Stimulated activated CD8-positive, alpha-beta memory T cell treated with anti-CD3 and anti-CD28 coated beads, Interleukin-7, amount 100 ng/mL, for 1 hour (primary cell): ENCODE results near the gene CIAO1.
"Not testable (repeated sequence)": the region's sequence is repeated elsewhere in the genome, so short reads cannot be mapped to it uniquely, and the experiment has no call there.

Experiments used
- DNase-seq, 2 donors: peaks; one replicate each; pipeline ENCODE4 v3.0.0-alpha.2; 2020; ENCODE audit warnings: low read depth in 2 of 2

The CIAO1 gene

DNA sequence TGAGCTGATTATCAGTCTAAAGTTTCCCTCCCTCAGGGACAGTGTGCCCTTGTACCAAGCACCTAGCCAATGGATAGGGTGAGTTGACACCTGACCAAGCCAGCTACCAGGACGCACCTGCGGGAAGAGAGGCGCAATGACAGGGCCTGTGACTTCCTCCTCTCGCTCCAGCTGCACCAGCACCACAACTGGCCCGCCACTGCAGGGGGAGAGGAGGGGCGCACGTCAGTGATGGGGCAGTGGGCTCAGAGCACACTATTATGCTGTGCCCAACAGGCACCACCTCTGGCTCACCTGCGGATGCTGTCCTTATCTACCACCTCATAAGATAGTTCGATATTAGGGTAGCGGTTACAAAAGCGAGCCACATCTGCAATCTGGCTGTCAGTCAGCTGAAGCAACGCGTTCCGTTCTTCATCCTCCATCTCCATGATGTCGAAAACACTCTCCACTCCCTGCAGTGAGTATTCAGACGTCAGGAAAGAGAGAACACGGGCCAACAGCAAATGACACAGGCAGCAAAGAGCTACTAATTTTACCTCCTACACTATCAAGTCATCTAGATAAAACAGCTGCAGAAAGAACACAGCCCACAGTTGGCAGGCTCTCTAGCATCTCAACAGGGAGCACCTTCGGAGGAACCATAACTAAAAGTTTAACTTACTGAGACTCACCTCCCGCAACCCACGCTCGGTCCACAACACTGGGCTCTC is 10.9 kb downstream of the CIAO1 start:
- DNase-seq = no peak

DNA sequence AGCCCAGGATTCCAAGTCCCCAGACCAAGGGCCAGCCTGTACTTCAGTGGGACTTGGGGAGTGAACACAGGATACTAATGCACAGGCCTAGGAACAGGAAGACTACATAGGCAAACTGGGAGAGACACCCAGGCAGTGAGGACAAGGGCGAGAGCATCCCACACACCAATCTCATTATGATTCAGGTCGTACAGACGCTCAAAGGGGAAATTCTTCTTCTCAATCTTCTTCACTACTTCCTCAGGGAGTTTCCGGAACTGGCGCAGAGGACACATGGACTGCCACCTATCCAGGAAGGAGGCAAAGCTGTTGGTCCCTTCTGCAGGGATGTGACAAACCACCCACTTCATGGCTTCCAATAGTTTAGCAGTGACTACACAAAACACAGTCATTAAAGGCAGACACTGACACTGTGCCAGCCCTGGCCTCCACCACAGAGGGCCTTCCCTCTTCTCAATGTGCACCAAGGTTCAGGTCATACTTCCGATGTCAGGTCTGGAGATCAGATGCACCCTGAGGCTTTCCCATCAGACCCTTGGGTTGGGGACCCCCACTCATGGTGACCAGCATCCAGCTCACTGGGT is 21.3 kb downstream of the CIAO1 start:
- DNase-seq = no peak

DNA sequence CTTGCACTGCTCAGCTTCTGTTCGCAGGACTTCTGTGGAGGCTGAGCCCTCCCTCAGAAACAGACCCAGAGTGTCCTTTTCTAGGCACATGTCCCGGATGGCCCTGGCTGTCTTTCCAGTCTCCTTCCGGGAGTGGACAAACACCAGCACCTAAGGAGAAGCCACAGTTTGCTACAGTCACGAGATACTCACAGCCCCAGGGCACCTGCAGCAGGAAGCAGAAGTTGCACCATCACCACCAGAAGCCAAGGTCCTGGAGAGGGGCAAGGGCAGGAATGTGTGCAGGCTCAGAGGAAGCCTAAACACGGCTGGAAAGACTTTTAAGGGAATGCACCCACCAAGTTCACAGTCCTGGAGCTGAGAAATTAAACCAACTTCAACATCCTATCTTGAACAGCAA is 25.7 kb downstream of the CIAO1 start:
- no peak for DNase-seq

DNA sequence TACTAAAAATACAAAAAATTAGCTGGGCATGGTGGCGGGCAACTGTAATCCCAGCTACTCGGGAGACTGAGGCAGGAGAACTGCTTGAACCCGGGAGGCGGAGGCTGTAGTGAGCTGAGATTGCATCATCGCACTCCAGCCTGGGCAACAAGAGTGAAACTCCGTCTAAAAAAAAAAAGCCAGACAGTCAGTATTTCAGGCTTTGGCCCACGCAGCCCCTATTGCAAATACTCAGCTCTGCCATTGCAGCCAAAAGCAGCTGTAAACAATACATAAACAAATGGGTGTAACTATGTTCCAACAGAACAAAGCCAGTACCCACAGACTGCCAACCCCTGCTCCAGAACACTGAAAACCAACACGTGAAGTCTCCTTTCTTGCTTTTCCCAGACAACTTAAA is 28.2 kb downstream of the CIAO1 start:
- DNase-seq = not testable (repeated sequence)

DNA sequence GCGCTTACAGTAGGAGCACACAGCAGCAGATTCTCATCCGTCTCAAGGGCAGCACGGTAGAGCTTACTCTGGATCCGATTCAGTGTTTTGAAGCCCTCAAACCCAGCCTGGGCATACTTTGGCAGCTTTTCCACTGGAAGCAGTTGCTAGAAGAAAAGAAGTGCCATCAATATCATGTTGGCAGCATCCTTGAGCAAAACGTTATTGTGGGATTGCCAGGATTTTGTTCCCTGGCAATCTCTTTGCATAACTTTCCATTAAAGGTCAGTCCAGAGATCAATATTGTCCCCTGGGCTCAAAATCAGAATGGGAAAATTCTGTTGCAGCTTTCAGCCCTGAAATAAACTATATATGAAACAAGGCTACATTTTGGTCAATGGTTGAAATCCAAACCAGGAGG is 30.9 kb downstream of the CIAO1 start:
- DNase-seq = no peak

DNA sequence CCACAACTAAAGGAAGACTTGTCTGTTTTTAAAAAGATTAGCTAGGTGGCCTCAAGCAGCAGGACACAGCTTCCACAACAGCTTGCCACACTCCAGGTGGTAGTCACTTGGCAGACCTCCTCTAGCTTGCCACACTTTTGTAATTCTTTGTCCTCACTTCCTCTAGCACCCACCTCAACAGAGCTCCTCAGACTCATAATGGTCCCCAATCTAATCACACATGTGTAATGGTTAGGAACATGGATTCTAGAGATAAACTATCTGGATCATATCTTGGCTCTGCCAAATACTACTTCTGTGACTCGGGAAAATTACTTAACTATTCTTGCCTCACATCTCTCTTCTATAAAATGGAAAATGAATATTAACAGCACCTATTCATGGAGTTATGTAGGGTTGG is 35.8 kb downstream of the CIAO1 start:
- no peak for DNase-seq

DNA sequence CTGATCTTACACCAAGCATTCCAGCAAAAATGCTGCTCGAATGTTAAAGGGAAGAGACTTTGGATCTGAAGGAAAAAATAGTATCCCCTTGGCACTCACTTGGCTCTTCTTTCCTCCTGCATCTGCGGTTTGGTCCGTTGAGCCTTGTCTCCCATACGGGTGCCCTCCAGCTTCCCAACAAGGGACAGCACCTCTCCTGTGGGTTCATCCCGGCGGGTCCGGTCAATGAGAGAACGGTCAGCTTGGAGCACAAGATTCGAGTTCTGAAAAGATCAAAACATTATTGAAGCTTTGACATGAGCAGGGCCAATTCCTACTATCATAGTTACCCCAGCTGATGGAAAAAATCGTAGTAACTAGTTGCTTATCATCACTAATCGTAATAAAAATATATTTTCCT is 38.6 kb downstream of the CIAO1 start:
- no peak for DNase-seq

DNA sequence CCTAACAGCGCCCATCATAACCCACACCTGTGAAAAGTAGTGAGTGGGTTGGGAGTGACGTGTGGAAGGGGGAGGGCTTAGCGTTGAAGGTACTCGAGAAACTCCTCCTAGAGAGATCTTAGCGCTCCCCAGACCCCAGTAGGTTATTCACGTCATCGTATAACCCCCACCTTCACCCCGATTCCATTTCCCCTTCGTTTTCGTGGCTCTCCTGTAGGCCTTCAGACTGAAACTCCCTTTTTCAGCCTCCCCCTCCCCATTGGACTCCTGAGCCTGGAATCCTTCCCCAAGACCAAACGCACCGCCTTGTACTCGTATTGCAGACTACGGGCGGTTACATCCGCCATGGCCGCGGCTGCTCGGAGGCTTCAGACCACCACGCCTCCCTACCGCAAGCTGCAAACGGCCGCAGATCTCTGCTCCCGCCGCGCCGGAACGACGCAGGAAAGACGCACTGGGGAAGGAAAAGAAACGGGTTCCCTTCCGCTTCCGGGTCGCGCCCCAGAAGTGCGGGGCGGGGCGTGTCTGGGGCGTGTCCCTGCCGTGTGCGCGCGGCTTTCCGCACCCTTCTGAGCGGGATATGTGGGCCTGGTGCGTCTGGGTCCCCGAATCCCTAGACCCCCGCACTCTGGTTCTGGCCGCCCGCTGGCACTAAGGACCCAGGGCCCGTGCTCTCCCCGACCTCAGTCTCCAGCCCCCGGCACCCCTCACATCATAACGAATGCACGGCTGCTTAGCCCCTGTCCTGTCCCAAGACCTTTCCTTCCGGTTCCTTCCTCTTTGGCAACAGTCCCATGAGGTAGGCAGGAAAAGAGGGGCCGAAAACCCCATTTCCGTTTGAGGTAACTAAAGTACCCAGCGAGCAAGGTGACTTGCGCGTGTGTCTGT is 39.3 kb downstream of the CIAO1 start, which contains the start of gene SNRNP200:
TSS of gene SNRNP200 (minus strand) at position 456 of the 888 bp plus-strand sequence. CDS start at position 347, 109 bp downstream.
- DNase-seq = peak; percentile 75 to 82

DNA sequence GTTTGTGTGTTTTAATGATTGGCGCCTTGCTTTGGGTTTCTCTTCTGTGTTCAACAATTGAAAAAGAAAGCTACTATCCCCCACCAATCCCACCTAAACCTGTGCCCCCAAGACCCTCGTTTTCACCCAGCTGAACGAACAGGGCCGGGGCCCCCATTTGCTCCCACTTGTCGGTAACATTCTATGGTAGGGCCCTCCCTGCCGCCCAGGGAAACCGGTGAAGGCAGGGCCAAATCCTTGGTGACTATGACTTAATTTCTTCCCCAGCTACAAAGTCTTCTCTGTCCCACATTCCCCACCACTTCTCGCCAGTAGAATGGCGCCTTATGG is 39.9 kb downstream of the CIAO1 start:
- DNase-seq = no peak

DNA sequence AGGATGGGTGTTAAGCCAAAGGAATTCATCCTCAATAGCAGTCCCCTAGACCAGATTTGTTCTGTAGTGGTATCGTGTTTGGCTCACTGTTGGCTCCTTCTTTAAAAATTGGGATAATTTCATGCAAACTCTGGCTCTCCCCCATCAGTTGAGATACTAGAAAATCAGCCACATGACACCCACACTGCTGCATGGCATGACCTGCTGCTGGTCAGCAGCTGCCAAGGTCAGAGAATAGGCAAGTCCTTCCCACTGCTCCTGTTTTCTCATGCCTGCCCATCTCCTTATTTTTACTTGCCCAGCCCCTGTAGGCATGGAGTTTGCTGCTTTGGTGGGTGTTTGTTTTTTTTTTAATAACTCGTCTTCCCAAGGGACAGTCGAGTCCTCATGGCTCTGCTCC is 40.3 kb downstream of the CIAO1 start:
- DNase-seq = no peak

DNA sequence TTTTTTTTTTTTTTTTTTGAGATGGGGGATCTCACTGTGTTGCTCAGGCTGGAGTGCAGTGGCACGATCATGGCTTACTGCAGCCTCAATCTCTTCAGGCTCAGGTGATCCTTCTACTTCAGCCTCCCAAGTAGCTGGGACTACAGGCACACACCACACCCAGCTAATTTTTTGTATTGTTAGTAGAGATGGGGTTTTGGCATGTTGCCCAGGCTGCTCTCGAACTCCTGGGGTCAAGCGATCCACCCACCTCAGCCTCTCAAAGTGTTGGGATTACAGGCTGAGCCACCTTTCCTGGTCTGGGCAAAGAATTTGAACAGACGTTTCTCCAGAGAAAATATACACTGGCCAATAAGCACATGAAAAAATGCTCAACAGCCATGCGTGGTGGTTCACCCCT is 42.2 kb downstream of the CIAO1 start:
- DNase-seq = no peak

DNA sequence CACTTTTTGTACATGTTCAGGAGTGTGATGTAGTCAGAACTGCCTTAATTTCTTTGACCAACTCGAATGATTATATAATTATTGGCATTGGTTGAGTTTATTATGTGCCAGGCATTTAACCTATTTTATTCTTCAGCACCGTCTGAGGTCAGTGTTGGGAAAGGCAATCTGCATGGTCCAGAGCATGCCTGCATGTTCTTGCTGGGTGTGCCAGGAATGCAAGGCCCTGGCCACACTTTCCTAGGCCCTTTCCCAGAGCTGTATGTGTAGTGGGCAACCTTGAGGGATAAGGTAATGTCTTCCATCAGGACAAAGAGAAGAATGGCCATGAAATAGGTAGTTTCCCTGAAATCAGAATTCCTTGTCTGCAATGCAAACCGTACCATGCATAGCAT is 49.0 kb downstream of the CIAO1 start:
- DNase-seq = no peak

DNA sequence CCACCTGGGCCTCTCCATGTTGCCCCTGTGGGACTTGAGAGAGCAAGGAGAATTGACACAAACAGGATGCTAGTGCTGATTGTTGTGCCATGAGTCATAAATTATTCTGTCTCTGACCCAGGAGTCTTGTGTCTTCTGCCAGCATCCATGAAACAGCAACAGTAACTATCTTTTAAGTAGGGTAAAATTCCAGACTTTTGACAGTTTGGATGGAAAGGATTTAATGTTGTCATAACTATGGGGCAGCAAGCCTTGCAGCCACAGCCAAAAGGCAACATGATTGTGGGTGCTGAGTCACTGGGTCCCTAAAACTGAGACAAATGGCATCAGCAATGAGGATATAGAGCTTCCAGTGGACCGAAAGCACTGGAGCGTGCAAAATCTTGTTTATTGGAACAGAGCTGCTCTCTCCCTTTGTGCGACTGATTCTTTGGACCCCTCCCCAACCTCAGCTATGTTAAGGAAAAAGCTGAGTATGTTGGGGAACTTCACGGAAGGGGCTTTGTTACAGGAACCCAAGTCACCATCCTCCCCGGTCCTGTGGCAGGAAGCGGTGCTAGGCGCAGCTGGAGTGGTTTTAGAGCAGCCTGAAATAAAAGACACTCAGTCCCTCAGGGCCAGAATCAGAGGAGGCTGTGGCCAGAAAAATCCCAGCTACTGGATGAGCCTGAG is 49.5 kb downstream of the CIAO1 start:
- DNase-seq = no peak

DNA sequence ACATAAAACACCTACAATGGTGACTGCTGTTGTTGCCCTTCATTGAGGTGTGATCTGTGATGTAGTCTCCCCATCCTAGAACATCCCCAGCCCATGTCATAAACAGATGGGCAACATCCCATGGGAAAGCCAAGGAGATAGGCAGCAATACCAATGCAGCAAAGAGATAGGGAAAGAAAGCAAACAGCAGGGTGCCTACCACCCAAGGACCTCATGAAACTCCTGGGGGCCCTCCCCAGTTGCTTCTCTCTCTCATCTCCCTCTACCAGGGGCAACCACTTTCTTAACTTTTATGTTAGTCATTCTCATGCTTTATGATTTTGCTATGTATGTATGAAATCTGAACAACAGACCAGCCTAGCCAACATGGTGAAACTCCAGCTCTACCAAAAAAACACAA is 51.0 kb downstream of the CIAO1 start:
- no peak for DNase-seq

DNA sequence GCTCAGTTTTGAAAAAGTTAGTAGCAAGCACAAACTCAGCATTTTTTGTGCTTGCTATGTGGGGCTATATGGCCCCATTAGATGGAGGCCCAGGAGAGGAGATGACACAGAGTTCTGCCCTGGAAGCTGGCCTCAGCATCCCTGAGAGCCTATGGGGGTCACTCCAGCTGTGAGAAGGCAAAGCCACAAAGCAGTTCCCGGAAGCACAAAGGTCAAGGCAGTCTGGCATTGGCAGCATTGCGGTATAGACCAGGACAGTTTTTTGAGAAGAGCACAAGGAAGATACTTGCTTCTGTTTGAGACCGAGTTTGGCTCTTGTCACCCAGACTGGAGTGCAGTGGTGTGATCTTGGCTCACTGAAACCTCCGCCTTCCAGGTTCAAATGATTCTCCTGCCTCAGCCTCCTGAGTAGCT is 51.6 kb downstream of the CIAO1 start:
- DNase-seq = no peak

DNA sequence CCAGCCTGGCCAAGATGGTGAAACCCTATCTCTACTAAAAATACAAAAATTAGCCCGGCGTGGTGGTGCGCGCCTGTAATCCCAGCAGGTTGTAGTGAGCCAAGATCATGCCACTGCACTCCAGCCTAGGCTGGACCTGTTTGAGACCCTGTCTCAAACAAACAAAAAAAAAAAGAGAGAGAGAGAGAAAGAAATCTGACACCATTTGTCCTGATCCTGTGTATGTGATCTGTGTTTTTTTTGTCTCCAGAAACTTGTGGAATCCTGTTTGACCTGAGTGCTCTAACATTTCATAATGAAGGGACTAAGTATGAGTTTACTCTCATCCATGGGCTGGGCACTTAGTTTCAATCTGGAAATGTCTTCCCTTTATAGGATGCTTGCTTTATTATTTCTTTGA is 52.7 kb downstream of the CIAO1 start:
- no peak for DNase-seq

DNA sequence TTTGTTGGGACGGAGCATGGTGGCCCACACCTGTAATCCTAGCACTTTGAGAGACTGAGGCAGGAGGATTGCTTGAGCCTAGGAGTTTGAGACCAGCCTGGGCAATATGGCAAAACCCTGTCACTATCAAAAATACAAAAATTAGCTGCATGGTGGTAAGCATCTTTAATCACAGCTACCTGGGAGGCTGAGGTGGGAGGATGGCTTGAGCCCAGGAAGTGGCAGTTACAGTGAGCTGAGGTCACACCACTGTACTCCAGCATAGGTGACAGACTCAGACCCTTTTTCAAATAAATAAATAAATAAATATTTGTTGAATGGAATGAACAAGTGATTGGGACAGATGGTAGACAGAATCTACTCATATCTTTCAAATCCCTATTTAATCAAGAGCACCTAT is 53.4 kb downstream of the CIAO1 start:
- DNase-seq = no peak

DNA sequence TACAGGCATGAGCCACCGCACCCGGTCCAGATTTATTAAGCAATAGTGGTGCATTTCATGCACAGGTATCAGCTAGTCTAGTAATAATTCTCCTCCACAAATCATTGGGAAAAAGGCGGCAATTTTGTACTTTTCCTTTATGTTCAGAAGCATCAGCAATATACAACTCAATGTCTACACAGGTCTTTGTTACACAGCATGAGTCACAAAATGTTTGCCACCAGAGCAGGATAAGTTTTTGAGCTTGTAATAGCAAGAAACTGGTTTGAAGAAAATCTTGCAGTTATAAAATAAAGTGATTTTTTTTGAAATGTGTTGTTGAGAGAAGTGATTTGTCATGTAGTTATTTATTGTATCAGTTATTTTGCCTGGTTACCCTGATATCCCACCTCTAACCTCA is 54.3 kb downstream of the CIAO1 start:
- DNase-seq = no peak

DNA sequence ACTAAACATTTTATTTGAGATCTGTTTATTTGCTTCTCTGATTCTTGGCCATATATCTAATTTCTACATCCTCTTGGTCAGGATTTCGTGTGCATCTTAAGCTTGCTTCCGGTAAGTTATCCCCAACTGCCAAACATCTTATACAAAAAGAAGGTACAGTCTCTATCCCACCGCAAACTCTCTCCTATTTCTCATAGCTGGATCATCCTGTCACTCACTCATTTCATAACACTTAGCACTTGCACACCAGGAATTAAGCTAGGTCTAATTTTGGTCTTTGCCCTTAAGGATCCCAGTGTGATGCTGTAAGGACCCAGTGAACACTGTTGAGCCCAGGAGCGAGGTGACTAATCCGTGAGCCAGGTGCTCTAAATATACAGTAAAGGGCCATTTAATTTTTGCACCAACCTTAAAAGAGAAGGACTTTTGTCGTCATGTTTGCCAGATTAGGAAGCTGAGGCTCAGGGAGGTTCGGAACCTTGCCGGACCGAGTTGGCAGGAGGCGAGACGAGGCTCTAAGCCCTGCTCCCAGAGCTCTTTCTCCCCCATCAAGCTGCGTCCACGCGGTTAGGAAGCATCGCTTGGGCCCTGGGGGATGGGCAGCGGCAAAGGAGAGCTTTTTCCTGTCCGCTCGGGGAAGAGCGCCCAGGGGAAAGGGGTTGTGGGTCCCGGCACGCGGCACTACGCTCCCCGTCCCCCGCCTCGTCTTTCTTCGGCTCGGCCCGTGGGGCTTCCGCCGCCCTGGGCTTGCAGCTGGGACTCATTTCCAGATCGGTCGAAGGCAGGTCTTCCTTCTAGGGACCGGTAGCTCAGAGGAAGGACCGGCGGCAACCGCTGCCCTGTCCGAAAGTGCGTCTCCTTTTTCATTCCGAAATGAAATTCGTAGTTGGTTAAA is 55.0 kb downstream of the CIAO1 start:
- DNase-seq = no peak
